COLO668 (cell line): ENCODE data around the gene AKR7A3.
"Not testable (repeated sequence)": the region's sequence is repeated elsewhere in the genome, so short reads cannot be mapped to it uniquely, and the experiment has no call there.

Experiments
- DNase-seq: peaks from one replicate; lab custom pipeline; 2025; ENCODE audit not compliant: unreplicated experiment; lab: John Stamatoyannopoulos, UW

Gene AKR7A3

DNA sequence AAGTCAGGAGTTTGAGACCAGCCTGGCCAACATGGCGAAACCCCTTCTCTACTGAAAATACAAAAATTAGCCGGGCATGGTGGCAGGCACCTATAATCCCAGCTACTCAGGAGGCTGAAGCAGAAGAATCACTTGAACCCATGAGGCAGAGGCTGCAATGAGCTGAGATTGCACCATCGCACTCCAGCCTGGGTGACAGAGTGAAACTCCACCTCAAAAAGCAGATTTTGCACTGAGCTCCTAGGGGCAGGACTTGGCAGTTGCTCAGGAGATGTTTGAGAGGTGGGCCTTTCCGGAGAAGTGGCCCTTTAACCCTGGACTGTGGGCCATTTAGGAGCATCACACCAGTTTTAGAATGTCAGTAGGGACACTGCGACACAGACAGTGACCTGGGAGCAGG, 32.3 kb downstream of the AKR7A3 start:
- not testable (repeated sequence) for DNase-seq

DNA sequence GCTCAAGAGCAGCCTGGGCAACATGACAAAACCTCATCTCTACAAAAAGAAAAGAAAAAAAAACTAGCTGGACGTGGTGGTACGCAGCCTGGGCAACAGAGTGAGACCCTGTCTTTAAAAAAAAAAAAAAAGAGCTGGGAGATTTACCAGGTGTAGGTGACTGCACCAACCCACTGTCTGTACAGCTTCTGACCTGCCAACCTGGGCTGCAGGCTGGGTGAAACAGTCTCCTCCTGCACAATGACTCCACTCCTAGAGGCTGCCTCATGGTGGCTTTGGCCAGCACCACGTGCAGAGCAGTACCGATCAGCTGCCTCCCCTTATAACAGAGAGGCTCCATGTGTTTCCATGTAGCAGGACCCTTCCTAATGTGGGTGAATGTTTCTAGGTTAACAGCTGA, 33.3 kb downstream of the AKR7A3 start:
- no peak for DNase-seq

DNA sequence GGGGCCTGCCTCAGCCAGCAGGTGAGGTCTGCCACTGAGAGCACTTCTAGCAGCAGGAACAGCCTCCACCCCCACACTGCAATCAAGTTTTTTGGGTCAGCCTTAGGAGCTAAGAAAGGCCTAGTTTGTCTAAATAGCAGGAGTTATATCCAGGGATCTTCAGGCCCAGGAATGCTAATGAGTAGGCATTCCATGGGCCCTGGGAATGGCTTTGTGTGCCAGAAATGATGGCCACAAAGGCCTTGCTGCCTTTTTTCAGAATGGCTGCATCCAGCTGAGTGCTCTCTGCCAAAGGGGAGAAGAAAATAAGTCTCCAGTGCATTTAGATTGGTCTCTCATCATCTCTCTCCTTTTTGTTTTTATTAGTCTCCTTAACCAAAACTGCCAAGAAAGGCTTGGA, 34.2 kb downstream of the AKR7A3 start:
- no peak for DNase-seq

DNA sequence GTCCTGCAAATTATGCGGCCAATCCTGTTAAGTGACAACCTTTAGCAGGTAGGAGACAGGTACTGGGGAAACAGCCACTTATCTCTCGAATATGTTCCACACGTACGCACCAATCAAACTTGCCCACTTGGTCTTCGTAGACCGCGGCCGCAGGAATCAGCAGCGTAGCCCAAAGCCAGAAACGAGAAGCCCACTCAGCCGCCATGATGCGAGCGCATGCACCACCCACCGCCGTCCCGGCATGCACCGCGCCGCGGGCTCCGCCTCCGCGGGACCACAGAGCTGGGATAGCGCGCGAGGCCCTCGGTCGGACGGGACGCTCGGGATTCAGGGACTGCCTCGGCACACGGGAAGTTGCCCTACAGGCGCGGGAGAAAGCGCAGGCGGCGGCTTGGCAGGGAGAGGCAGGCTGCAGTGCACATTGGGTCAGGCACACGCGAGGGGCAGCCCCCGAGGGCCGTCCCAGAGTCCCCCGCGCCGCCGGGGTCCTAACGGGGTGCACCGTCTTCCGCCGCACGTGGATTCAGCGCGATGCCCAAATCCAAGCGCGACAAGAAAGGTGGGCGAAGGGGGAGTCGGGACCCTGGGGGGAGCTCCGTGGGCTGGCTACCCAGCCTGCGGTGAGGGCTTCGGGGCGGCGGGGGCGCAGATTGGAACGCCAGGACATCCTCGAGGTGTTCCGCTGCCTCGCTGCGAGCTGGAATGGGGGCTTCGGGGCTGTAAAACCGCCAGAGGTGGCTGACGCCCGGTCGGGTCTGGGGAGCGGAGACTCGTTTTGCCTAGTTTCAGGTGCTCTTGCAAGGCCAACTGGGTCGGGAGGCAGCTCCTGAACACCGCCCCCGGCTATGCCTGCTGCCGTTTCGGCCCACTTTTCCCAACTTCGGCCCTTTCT, 37.0 kb downstream of the AKR7A3 start, which contains the start of the genes EMC1 and MRTO4:
Gene EMC1, minus strand, starts transcription at position 220 of the 892 bp plus-strand sequence. Its CDS starts 15 bp downstream, at position 205.
Gene MRTO4, plus strand, starts transcription at position 501 of the 892 bp plus-strand sequence. Its CDS starts 31 bp downstream, at position 532.
- DNase-seq, result peak; percentile 99

DNA sequence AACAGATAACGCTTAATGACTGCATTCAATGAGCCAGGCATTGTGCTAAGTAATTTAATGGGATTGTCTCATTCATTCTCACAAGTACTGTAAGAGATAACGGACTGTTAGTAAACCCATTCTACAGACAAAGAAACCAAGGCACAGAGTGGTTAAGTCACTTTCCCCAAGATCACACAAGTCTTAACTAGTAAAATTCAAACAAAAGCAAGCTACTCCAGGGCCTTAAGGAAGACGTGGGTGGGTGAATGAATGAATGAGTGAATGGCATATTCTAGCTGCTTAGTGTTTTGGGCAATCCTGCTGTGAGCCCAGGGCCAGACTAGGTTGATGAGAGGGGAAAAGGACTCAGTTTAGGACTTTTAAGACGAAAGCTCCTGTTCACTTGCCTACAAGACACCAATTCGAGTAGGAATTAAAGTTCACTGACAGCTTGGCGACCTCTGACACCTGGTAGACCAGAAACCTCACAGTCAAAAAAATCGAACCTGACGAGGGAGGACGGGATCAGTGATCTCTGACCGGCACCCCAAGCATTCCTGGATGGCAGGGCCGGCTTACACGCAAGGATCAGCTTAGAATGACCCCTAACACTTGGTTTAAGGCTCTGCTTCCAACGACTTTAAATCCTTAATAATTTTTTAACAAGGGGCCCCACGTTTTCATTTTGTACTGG, 37.8 kb downstream of the AKR7A3 start:
- peak; percentile 37 for DNase-seq

DNA sequence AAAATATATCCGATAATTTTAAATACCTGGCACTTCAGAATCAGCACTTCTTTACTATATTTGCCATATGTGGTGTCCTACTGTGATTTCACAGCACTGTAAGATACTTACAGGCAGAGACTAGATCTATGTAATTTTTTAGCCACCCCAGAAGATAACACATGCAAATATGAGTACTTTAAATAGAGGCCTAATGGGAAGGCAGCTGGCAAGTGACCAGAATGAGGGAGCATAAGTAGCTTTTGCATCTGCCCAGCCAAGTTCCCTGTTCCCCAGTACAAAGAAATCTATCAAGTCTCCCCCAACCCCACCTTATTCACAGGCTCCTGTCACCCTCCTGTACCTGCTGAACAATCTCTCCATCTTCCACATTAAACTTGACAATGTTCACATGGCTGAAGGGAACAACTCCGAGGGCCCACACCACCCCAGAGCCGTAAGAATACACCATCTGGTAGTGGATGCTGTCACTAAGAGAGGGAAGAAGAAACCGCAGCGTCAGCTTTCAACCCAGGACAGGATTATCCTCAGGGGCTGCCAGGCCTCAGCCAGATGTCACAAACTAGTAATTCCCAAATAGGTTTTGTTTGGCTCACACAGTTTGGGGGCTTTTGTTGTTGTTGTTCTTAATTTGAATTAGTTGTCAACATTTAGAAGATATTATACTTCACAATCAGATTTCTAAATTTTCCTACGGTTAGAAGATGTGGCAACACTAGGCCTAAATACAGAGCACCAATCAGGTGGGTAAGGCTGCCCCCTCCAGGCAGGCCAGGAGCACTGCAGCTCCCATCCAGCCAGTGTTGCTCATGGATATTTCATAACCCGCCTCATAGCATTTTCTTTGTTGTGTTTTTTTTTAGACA, 47.7 kb downstream of the AKR7A3 start:
- peak; percentile 59 for DNase-seq

DNA sequence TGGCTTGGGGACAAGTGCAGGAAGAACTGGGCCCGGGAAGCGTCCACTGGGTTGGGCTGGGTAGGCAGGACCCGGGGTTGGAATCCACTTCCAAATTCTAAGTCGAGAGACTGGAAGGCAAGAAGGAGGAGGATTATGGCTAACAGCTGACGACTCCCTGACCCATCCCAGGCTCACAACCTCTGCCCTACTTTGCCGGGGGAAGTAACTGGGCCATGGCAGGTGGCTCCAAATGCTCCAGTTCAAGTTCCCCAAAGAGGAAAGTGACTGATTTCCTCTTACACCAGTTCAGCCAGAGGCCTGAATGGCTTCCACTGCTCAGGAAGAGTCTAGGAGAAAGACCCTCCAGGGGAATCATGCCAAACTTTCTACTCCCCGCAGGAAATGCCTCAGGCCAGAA, 48.7 kb downstream of the AKR7A3 start:
- no peak for DNase-seq

DNA sequence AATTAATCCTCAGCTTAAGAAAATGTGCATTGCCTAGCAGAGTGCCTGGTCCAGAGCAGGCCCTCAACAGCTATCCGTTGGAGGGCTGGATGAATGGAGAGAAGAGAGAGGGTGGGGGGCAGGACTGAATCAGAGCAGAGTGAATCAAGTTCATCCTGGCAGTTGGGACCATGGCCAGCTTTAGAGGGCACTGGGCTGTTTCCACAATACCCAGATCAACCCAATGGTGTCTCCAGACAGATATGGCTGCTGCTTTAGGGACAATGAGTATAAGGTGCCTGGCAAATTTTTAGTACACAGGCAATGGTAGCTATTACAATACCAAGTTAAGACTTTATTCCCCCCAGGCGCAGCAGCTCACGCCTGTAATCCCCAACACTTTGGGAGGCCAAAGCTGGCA, 54.3 kb downstream of the AKR7A3 start:
- no peak for DNase-seq
